SK-N-DZ (cell line): ENCODE data around the gene ZBTB16.

ENCODE experiments used
- DNase-seq: peaks from one replicate; pipeline ENCODE4 v3.0.0-alpha.2; 2015; ENCODE audit warnings: low spot score

ZBTB16 gene

DNA sequence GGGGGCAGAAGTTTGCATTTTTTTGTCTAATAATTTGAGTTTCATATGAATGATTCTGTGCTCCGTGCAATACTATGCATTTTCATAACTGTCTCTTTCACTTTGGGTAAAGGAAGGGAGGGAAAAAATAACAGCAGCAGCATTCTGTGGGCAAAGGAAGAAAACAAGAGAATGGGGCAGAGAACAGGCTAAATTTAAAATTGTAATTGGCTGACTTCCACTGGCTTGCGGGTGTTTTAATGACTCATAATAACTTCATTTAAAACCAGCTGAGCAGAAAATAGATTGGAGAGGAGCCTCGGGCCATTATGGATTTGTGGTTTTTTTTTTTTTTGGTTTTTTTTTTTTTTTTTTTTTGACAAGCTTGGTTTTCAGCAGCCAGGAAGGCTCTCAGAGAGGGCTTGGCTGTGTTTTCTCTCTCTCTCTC is 107.4 kb downstream of the ZBTB16 start:
- no peak for DNase-seq

GRCh38 chr11:114167355-114167754 is 107.8 kb downstream of the ZBTB16 start:
- DNase-seq: no peak

DNA sequence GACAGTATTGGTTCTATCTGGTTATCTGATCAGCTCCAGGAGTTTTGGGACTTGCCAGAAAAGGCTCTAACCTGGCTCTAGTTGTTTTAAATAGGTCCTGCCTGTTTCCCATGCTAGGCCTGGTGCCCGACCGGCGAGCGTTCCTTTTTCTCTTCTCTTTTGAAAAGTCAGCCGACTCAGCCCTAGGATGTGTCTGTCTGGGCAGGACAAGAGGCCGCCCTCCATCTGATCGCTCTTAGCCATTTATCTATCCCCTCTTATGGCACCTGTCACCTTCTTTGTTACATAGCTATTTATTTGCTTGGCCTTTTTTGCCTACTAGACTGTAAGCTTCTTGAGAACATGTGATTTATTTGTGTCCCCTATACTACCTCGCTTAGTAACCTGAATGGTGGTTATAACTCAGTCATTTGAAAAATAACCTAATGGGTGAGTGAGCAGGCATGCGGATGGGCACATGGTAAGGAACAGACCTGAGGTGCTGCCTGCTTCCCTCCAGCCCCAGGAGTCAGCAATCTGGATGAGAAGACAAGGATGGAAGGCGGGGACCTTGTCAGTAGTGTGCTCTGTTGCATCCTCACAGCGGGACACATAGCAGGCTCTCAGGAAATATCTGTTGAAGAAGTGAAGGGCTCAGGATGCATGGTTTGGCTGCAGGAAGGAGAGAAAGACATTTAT is 108.4 kb downstream of the ZBTB16 start:
- no peak for DNase-seq

DNA sequence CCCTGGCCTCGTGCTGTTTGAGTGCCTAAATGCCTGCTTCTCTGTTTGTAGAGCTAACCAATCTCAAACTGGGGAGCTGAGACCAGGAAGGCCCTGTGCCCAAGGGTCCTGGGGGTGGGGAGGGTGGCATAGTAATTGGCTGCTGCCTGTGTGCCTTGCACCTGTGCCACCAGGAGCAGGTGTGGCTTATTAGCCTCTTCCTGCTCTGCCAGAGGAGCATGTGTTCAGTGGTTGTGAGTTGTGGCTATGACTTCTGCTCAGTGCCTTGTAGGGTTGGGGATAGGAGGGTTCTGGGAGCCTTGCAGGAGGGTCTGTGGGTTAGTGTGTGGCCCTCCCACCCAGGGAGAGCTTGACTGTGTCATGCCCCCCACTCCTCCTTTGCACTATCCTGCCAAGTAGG is 109.2 kb downstream of the ZBTB16 start:
- DNase-seq: no peak

DNA sequence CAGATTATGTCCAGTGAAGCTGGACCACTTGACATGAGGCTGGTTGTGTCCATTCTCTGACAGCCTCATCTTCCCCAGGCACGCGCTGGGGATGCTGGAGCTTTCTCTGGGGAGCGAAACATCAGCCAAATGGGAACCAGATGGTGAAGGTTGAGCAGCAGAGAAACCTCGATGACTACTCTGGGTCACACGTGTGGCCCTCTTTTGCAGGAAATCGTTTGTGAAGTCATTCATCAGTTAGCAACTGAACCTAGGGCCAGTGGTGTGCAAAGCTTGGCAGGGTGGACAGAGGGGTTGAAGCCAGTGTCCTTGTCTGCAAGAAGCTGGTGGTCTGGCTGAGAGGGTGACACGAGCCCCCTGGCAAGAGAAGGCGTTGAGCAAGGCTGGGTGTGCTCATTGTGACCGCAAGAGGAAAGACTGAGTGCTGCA is 109.8 kb downstream of the ZBTB16 start:
- no peak for DNase-seq

- DNase-seq: no peak
Observed at GRCh38 chr11:114169821-114170220, 110.3 kb downstream of the ZBTB16 start.

GRCh38 chr11:114170226-114170625 is 110.7 kb downstream of the ZBTB16 start:
- DNase-seq: no peak

GRCh38 chr11:114171257-114172054 is 111.9 kb downstream of the ZBTB16 start:
- no peak for DNase-seq

- DNase-seq: no peak
Observed at GRCh38 chr11:114172055-114172861, 112.7 kb downstream of the ZBTB16 start.

- DNase-seq: no peak
Observed at GRCh38 chr11:114172871-114173444, 113.4 kb downstream of the ZBTB16 start.

DNA sequence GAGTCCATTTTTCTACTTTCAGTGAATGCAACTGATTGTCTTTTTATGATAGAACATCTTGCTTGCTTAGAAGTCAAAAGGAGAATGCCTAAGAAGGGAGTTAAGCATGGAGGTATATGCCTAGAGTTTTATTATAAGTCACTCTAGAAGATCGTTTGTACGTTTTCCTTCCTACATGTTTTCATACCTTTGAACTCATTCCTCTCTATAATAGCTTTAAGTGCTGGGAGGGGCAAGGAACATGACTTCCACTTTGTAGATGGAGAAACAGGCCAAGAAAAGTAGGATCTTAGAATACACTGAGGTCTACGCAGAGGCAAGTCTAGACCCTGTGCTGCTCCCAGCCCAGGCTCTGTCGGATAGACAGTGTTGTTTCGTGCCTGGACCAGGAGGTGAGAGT is 114.3 kb downstream of the ZBTB16 start:
- no peak for DNase-seq

DNA sequence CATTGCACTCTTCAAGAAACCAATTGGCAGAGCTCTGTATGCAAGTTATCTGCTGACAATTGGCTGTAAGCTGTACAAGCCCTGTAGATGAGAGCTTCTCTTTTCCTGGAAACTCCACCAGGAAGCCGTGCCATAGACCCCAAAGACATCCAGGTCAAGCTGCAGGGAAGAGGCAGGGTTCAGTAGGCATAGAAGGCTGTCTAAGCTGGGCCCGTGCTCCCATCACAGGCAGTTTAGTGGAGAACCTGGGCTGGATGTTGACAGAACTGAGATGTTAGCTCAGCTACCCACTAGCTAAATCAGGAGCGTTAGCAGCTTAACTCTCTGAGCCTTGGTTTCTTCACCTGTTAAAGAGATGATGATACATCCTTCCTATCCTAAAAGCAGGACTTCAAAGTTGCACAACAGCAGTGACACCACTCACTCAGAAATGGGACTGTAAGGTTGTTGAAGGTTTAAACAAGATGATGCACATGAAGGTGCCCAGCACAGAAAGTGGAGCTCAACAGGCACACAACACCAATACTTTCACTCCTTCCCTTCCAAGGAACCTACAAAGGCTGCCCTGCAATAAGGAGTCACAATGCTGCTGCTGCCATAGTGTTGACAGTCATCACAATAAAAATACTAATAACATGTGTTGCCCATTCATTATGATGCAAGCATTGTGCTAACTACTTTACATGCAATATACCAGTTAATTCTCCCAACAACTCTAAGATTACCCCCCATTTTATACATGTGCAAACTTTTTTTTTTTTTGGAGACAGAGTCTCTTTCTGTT is 115.4 kb downstream of the ZBTB16 start:
- DNase-seq: no peak

DNA sequence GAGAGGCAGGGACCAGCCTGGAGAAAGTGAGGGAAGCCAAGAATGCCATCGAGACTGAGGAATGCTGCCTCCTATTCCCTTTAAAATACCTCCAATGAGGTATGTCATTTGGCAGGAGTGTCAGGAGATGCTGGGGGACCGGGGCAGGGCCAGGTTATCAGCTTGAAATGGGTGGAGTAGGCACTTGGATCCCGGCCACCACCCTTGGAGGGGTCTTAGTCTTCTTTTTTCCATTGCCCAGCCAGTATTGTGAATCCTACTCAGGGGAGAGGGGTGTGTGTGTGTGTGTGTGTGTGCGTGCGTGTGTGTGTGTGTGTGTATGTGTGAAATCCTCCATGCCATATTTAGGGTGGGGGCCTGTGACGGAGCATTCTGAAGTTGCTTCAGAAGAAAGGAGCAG is 116.2 kb downstream of the ZBTB16 start:
- DNase-seq: no peak

DNA sequence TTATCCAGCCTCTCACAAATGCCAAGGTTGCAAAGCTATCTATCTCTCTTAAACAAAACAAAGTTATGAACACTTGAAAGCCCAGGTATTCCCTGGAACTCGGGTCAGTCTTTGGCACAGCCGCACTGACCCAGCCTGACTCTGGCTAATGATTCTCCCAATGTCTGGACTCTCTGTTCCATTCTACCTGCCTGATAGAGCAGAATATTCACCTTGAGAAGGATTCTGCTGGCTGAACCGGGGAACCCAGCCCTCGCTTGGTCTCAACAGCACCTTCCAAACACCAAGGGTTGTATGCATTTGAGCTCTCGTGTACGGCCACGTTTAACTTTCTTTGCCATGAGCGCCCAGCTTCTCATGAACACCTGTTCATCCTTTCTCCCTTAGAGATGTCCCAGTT is 116.8 kb downstream of the ZBTB16 start:
- DNase-seq: no peak

DNA sequence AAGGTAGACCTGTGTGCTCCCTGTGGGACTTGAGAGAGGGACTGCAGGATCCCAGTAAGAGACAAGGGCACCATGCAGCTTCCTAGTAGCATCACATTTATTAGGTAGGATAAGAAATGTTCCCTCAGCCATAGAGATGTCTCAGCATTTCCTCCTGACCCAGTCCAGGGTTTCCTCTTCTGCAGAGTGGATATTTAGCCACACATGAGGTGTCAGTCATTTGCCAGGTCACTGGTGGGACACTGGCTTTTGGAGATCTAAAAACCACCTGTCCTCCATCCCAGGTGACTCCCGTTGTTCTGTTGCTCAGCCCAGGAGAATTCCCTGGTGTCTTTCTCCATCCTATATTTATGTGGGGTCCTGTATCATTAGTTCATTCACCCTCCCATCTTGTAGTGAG is 119.1 kb downstream of the ZBTB16 start:
- DNase-seq: no peak

GRCh38 chr11:114179234-114179941 is 119.9 kb downstream of the ZBTB16 start:
- DNase-seq: no peak

DNA sequence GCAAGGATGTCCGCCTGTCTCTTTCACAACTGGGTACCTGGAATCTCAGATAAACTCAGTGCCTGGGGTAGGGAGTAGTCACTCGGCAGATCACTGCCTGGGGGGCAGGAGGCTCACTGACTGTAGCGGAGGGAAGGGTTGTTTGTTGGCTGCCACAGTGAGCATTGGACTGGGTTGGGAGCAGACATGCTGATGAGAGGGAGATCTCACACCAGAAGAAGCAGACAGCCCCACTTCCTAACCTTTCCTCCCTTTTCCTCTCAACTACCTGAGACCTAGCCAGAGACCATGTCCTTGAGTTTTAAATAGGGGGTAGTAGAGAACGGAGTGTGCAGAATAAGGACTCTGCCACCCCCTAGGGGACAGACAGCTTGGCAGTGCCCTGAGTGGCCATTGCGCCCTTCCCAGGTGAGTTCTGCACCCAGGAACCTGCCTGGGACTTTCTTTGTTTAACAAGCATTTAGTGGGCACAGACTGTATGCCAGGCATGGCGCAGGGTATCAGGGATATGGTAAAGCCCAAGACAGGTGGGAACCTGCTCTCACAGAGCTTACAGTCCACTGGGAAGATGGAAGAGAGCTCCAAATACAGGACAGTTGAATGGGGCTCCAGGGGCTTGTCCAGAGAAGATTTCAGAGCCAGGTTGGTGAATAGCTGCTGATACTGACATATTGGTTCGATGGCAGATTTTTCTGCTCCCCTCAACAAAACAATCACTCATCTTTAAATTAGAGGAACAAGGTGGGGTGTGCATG is 121.0 kb downstream of the ZBTB16 start:
- DNase-seq: peak; percentile 9

DNA sequence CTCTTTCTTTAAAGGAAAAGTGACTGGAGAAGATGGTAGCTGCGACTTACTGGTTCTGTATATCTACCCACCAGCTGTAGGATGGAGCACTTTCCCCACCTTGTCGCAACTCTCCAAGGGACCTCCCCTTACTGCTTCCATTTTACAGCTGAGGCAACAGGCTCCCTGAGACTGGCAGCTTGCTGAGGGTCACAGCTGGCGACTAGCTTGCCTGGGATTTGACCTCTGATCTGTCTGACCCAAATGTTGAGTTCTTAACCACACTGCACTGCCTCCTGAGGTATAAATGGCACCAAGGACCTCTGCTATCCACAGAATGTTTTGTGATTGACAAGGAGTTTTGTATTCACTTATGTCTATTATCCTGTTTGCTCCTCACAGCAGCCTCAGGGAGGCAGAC is 121.7 kb downstream of the ZBTB16 start:
- DNase-seq: no peak

DNA sequence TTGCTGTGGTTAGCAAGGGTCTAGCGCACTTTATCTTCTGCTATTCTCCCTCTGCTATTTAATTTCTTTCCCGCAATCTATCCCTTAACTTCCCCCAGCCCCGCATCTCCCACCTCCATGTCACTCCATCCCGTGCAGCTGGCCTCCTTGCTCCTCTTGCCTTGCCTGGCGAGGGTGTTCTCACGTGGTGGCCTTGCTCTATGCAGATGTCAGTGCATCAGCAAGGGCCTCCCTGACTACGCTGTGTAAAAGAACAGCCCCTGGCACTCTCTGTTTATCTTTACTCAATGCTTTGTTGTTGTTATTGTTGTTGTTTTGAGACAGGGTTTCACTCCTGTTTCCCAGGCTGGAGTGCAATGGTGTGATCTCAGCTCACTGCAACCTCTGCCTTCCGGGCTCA is 122.2 kb downstream of the ZBTB16 start:
- DNase-seq: no peak
